Lung (tissue), 12 donors: Measurements from ENCODE around the gene CDKAL1. TPM values are rescaled to one million over a fixed set of nuclear protein-coding genes. Genes with fewer than 3 reads are reported as not detected.

ENCODE experiments used
- ATAC-seq: fragments of 200-7000 bp; cut with Tn5 transposase; one replicate; pipeline ENCODE4 v1.9.1; 2020; ENCODE audit warnings: moderate number of reproducible peaks; ENCODE audit not compliant: insufficient read depth, low FRiP score
- DNase-seq, 3 donors: peaks; one replicate each; pipeline ENCODE4 v3.0.0-alpha.2; 2013 to 2017
- H3K27ac ChIP-seq, 2 donors: one replicate each; pipeline ENCODE4 v1.5.1; 2013; ENCODE audit warnings: mild to moderate bottlenecking in 2 of 2, moderate library complexity in 2 of 2, control low read depth in 1 of 2, inconsistent platforms in 1 of 2, low read depth in 1 of 2, low read length in 1 of 2
- H3K27me3 ChIP-seq, 3 donors: one replicate each; pipeline ENCODE4 v1.5.1; 2013; ENCODE audit warnings: low read length in 2 of 3; ENCODE audit not compliant: control insufficient read depth in 3 of 3, insufficient read depth in 3 of 3
- H3K36me3 ChIP-seq, 4 donors: one replicate each; pipeline ENCODE4 v1.5.1; 2013; ENCODE audit warnings: low read length in 4 of 4, mild to moderate bottlenecking in 1 of 4, moderate library complexity in 1 of 4; ENCODE audit not compliant: control insufficient read depth in 4 of 4, insufficient read depth in 4 of 4
- H3K4me1 ChIP-seq, 5 donors: one replicate each; pipeline ENCODE4 v1.5.1; 2013; ENCODE audit warnings: low read length in 5 of 5, mild to moderate bottlenecking in 2 of 5, moderate library complexity in 1 of 5; ENCODE audit not compliant: control insufficient read depth in 5 of 5, insufficient read depth in 5 of 5
- H3K4me3 ChIP-seq: one replicate; pipeline ENCODE4 v1.5.1; 2013; ENCODE audit warnings: mild to moderate bottlenecking, control low read depth, moderate library complexity
- H3K9ac ChIP-seq, 2 donors: one replicate each; pipeline ENCODE4 v1.5.1; 2013; ENCODE audit warnings: low read length in 2 of 2, control low read depth in 1 of 2; ENCODE audit not compliant: insufficient read depth in 1 of 2
- H3K9me3 ChIP-seq, 4 donors: one replicate each; pipeline ENCODE4 v1.5.1; 2013; ENCODE audit warnings: low read length in 3 of 4, mild to moderate bottlenecking in 1 of 4, moderate library complexity in 1 of 4; ENCODE audit not compliant: control insufficient read depth in 4 of 4, insufficient read depth in 3 of 4
- WGBS, 2 donors: extraction: QIAGEN DNeasy Blood & Tissue Kit; methylation state at CpG; one replicate each; pipeline ENCODE4 v1.1.7; 2013; 5-methylcytosine and 5-hydroxymethylcytosine counted together
- polyA plus RNA-seq, 2 donors: library from polyadenylated mRNA; stranded (reverse); fragments of 200-250 nt; gene quantifications; one replicate each; pipeline ENCODE4 v1.2.1, GENCODE V29; 2013
- total RNA-seq, 2 donors: library from RNA; depleted of rRNA in 1 of 2; stranded (reverse); fragments of >200 nt in 1 of 2; gene quantifications; one replicate each; pipeline ENCODE4 v1.2.1, GENCODE V29; 2014 to 2021
- TF ChIP-seq, protein P1 (sequence below): IDR thresholded peaks from 2 replicates; pipeline ENCODE4 v1.5.1; 2012; ENCODE audit warnings: mild to moderate bottlenecking; ENCODE audit errors: control extremely low read depth, extremely low read depth
- donor health status: control.
- donor health status: control.
- donor health status: Bipolar disorder and iron deficiency.
- donor health status: healthy.
- donor health status: DM: yes; HTN: yes; CAD: no.

CDKAL1 gene
- total and polyA plus RNA-seq, 4 donors: 4.0 to 39.0 (median 10.0) TPM

DNA sequence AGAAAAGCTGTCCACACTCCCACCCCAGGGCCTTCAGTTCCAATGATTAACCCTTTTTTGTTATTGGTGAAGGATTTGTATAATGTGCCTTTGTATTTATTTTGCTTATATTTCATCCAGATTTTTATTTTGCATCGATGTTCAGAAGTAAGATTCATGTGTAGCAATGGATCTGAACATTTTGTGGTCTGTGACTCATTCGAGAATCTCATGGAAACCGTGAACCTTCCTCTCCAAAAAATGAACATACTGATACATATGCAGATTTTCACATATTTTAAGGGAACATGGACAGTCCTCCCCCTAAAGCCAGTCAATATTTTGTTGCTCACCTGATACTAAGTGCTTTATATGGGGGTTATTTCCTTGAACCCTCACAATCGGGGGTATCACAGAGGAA is 637.5 kb downstream of the CDKAL1 start:
- Histone ChIP-seq H3K9ac (no peak overlapping the region), H3K36me3 (no peaks in the 10 kb centered on the region), H3K4me3 (no peak overlapping the region), H3K4me1 (peaks cover 0 to 23% (median 4%) of the 10 kb centered on the region in 5 donors), H3K27me3 (no peaks in the 10 kb centered on the region), H3K9me3 (no peaks in the 10 kb centered on the region), H3K27ac (no peak overlapping the region)
- WGBS, 2 donors: 90 to 94% methylated on average over 4 of the region's 4 CpGs
- ATAC-seq: no peak
- TF ChIP-seq, protein P1, sequence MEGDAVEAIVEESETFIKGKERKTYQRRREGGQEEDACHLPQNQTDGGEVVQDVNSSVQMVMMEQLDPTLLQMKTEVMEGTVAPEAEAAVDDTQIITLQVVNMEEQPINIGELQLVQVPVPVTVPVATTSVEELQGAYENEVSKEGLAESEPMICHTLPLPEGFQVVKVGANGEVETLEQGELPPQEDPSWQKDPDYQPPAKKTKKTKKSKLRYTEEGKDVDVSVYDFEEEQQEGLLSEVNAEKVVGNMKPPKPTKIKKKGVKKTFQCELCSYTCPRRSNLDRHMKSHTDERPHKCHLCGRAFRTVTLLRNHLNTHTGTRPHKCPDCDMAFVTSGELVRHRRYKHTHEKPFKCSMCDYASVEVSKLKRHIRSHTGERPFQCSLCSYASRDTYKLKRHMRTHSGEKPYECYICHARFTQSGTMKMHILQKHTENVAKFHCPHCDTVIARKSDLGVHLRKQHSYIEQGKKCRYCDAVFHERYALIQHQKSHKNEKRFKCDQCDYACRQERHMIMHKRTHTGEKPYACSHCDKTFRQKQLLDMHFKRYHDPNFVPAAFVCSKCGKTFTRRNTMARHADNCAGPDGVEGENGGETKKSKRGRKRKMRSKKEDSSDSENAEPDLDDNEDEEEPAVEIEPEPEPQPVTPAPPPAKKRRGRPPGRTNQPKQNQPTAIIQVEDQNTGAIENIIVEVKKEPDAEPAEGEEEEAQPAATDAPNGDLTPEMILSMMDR: no peak
- no peak for DNase-seq

DNA sequence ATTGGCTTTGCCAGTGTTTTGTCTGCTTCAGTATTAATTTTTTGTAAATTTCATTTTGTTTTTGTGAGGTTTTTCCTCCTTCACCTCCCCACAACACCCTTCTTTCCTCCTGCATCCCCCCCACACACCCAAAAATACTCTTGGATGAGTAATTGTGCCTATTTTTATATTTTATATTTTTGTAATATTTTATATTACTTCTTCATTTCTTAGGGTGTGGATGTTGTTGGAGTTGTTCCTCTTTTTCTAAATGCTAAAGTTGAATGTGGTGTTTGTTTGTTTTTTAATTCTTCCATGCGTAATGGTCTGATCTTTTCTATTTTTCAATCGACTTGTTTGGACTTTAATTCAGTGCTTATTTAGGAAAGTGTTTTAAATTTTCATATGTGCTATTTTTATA is 638.8 kb downstream of the CDKAL1 start:
- no peak overlapping the region for H3K9ac ChIP-seq
- 91 to 95% methylated on average over 2 of the region's 2 CpGs for WGBS, 2 donors
- H3K36me3 ChIP-seq: no peaks in the 10 kb centered on the region
- ATAC-seq (no peak), DNase-seq (no peak)
- no peaks in the 10 kb centered on the region for H3K9me3 ChIP-seq
- H3K27me3 ChIP-seq: no peaks in the 10 kb centered on the region
- no peak overlapping the region for H3K4me3 ChIP-seq
- TF ChIP-seq, protein P1: no peak
- H3K27ac ChIP-seq: no peak overlapping the region
- H3K4me1 ChIP-seq: peaks cover 0 to 19% (median 2%) of the 10 kb centered on the region in 5 donors

DNA sequence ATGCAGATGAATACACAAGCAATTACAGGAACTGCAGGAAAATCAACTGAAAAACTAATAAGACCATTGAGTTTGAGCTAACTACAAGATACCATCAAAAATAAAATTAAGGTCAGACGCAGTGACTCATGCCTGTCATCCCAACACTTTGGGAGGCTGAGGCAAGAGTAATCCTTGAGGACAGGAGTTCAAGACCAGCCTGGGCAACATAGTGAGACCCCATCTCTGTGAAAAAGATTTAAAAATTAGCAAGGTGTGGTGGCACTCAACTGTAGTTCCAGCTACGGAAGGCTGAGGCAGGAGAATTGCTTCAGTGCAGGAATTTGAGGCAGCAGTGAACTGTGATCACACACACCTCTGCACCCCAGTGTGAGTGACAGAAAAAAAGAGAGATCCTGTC is 639.4 kb downstream of the CDKAL1 start:
- Histone ChIP-seq H3K27ac (no peak overlapping the region), H3K9me3 (no peaks in the 10 kb centered on the region), H3K4me1 (peaks cover 0 to 14% (median 0%) of the 10 kb centered on the region in 5 donors), H3K27me3 (no peaks in the 10 kb centered on the region), H3K4me3 (no peak overlapping the region), H3K9ac (no peak overlapping the region), H3K36me3 (no peaks in the 10 kb centered on the region)
- 98 to 100% methylated on average over 2 of the region's 2 CpGs for WGBS, 2 donors
- no peak for ATAC-seq
- no peak for DNase-seq
- TF ChIP-seq, protein P1: no peak

DNA sequence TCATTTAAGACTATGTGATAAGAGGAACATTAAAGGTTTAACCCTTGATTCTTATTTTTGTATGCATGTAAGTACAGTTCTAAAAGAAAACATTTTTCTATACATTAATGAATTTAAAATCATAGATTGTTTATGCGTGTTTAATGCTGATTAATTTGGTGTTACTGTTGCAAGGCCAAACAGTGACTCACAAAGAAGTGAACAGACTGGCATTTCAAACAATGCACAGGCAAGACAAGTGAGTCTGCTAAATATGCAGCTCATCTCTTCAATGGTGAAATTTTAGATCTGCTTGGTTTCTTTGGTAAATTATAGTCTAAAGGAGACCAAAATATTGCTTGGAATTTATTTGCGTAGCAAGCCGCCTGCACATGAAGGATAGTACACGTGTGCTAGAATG is 641.9 kb downstream of the CDKAL1 start:
- Histone ChIP-seq H3K27me3 (no peaks in the 10 kb centered on the region), H3K36me3 (peaks cover 0 to under 1% (median 0%) of the 10 kb centered on the region in 4 donors), H3K4me1 (peaks cover 0 to 14% (median 0%) of the 10 kb centered on the region in 5 donors), H3K4me3 (no peak overlapping the region), H3K9ac (no peak overlapping the region), H3K27ac (no peak overlapping the region), H3K9me3 (peaks cover 0 to 2% (median 0%) of the 10 kb centered on the region in 4 donors)
- TF ChIP-seq, protein P1: no peak
- DNase-seq: no peak
- no peak for ATAC-seq
- WGBS, 2 donors: 97 to 98% methylated on average over 4 of the region's 4 CpGs
